Skeletal muscle tissue (tissue), 1 donor: Measurements from ENCODE around the gene ATXN7L1. TPM values are rescaled to one million over a fixed set of nuclear protein-coding genes. Genes with fewer than 3 reads are reported as not detected.

Source experiments
- total RNA-seq: library from RNA; depleted of rRNA; stranded (reverse); fragments of >200 nt; gene quantifications from one replicate; pipeline ENCODE4 v1.2.3, GENCODE V29; 2014

The ATXN7L1 gene
- total RNA-seq, 1 donor from 2014 or later: 6.3 TPM

Other genes starting within 250 kb of the ATXN7L1 start
- gene CDHR3, start 86.7 kb upstream of the ATXN7L1 start, total RNA-seq: 12.0 TPM
- gene SYPL1, start 235.7 kb upstream of the ATXN7L1 start, total RNA-seq: 53.2 TPM